ENCODE results near the gene CALM3.

CALM3 gene

GRCh38 chr19:46644720-46645119, 43.6 kb downstream of the CALM3 start:
- in situ Hi-C loops (cut with MboI; ENCODE audit: low pct_unique_long_range_greater_than_20kb, low sequenced_read_pairs, unreplicated experiment), result no loop called here
- TF ChIP-seq CTCF (IDR thresholded peaks at IDR 0.05; ENCODE audit: extremely low read depth, insufficient read depth, missing control alignments), result no peak
- DNase-seq (ENCODE audit: low spot score), result no peak

- no peak for DNase-seq (ENCODE audit: low spot score)
- no peak for TF ChIP-seq CTCF (IDR thresholded peaks at IDR 0.05; ENCODE audit: extremely low read depth, insufficient read depth, missing control alignments)
- in situ Hi-C loops (cut with MboI; ENCODE audit: low pct_unique_long_range_greater_than_20kb, low sequenced_read_pairs, unreplicated experiment), result no loop called here
These were observed 45.3 kb downstream of the CALM3 start for GRCh38 chr19:46646402-46646801.

GRCh38 chr19:46648060-46648960, 47.2 kb downstream of the CALM3 start:
- in situ Hi-C loops (cut with MboI; ENCODE audit: low pct_unique_long_range_greater_than_20kb, low sequenced_read_pairs, unreplicated experiment), result no loop called here
- TF ChIP-seq CTCF (IDR thresholded peaks at IDR 0.05; ENCODE audit: extremely low read depth, insufficient read depth, missing control alignments), result no peak
- peak; percentile 60 for DNase-seq (ENCODE audit: low spot score)

GRCh38 chr19:46648961-46649960, 48.1 kb downstream of the CALM3 start:
- in situ Hi-C loops (cut with MboI; ENCODE audit: low pct_unique_long_range_greater_than_20kb, low sequenced_read_pairs, unreplicated experiment), result no loop called here
- no peak for TF ChIP-seq CTCF (IDR thresholded peaks at IDR 0.05; ENCODE audit: extremely low read depth, insufficient read depth, missing control alignments)
- DNase-seq (ENCODE audit: low spot score), result no peak

- TF ChIP-seq CTCF (IDR thresholded peaks at IDR 0.05; ENCODE audit: extremely low read depth, insufficient read depth, missing control alignments), result no peak
- no peak for DNase-seq (ENCODE audit: low spot score)
- in situ Hi-C loops (cut with MboI; ENCODE audit: low pct_unique_long_range_greater_than_20kb, low sequenced_read_pairs, unreplicated experiment), result no loop called here
These were observed 49.3 kb downstream of the CALM3 start for GRCh38 chr19:46650445-46650844.

GRCh38 chr19:46654621-46655152, 53.6 kb downstream of the CALM3 start:
- DNase-seq (ENCODE audit: low spot score), result peak; percentile 37
- TF ChIP-seq CTCF (IDR thresholded peaks at IDR 0.05; ENCODE audit: extremely low read depth, insufficient read depth, missing control alignments), result no peak
- in situ Hi-C loops (cut with MboI; ENCODE audit: low pct_unique_long_range_greater_than_20kb, low sequenced_read_pairs, unreplicated experiment), result no loop called here
